ENCODE measurements around the gene IGSF21.

IGSF21 gene

DNA sequence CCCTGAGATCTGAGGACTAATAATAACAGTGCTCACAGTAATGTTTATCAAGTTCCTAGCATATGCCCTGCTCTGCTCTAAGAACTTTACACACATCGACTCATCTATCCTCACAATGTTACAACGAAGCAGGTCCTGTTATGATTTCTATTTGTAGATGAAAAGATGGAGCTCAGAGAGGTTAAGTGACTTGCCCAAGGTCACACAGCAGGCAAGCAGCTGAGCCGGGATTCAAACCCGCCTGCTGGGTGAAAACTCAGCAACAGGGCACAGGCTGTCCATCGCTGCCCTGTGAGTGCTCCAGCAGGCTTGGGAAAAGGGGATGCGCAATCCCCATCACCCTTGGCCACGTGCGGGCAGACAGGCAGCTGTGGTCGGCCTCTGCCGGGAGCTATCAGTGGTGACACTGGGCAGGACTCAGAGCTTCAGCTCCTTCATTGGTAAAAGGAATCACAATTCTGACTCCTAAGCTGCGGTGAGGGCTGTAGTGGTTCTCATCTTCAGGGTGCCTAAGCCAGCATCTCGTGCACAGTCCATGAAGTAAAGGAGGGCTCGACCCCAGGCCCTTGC, 199.8 kb downstream of the IGSF21 start:
- Histone ChIP-seq H3K27me3 (replicated peaks; ENCODE audit: insufficient read depth, low read length) (peaks cover 87% of the 10 kb centered on the region), H3K4me2 (ENCODE audit: low read depth, low read length) (no peak overlapping the region), H3K79me2 (ENCODE audit: low read length) (no peaks in the 10 kb centered on the region), H3K36me3 (replicated peaks; ENCODE audit: insufficient read depth, low read length) (no peaks in the 10 kb centered on the region), H3K4me3 (ENCODE audit: low read length) (no peak overlapping the region), H4K20me1 (ENCODE audit: insufficient read depth, low read length) (no peaks in the 10 kb centered on the region), H3K27ac (ENCODE audit: low read length) (no peak overlapping the region), H3K9me2 (replicated peaks; ENCODE audit: insufficient read depth, low read length) (no peaks in the 10 kb centered on the region), H3K9ac (ENCODE audit: low read length) (no peak overlapping the region), H3K9me3 (replicated peaks; ENCODE audit: insufficient read depth, low read length) (no peaks in the 10 kb centered on the region), H3F3A (ENCODE audit: insufficient read depth, low read length) (no peaks in the 10 kb centered on the region), H3K4me1 (ENCODE audit: low read length) (no peaks in the 10 kb centered on the region), H2AFZ (ENCODE audit: low read length) (no peak overlapping the region)
- no peak for DNase-seq
- TF ChIP-seq, protein P1, sequence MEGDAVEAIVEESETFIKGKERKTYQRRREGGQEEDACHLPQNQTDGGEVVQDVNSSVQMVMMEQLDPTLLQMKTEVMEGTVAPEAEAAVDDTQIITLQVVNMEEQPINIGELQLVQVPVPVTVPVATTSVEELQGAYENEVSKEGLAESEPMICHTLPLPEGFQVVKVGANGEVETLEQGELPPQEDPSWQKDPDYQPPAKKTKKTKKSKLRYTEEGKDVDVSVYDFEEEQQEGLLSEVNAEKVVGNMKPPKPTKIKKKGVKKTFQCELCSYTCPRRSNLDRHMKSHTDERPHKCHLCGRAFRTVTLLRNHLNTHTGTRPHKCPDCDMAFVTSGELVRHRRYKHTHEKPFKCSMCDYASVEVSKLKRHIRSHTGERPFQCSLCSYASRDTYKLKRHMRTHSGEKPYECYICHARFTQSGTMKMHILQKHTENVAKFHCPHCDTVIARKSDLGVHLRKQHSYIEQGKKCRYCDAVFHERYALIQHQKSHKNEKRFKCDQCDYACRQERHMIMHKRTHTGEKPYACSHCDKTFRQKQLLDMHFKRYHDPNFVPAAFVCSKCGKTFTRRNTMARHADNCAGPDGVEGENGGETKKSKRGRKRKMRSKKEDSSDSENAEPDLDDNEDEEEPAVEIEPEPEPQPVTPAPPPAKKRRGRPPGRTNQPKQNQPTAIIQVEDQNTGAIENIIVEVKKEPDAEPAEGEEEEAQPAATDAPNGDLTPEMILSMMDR (IDR thresholded peaks at IDR 0.05; ENCODE audit: low read length), result no peak
- TF ChIP-seq EZH2 (optimal IDR thresholded peaks at IDR 0.05; ENCODE audit: low read depth, low read length) (no peak), EZH2phosphoT487 (IDR thresholded peaks at IDR 0.05; ENCODE audit: low read length) (no peak)

DNA sequence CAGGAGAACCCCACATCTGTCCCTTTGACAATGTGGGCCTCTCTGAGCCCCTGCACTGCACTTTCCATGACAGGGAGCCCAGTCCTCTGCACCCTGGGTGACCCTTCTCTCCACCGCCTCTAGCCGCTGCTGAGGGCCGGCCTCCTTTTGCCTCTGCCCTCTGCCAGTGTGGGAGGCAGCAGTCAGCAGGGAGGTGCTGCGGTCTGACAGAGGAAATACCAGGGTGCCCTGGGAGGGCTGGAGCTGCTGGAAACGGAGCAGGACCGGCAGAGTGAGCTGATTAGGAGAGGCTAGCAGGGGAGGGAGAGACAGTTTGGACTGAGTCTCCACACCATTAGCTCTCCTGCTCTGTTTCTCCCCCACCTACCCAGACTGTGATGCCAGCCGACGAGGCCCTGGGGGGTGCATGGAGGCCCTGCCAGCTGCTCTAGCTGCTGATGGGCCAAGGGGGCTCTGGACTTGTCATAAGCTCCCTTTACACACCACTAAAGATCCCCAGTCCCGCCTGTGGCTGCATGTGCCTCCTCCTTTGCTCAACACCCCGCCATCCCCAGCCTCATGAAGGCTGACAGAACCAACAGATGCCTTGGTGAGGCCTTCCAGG, 202.1 kb downstream of the IGSF21 start:
- Histone ChIP-seq H2AFZ (ENCODE audit: low read length) (no peak overlapping the region), H3K36me3 (replicated peaks; ENCODE audit: insufficient read depth, low read length) (no peaks in the 10 kb centered on the region), H3K4me1 (ENCODE audit: low read length) (no peaks in the 10 kb centered on the region), H4K20me1 (ENCODE audit: insufficient read depth, low read length) (no peaks in the 10 kb centered on the region), H3K27ac (ENCODE audit: low read length) (no peak overlapping the region), H3K9me2 (replicated peaks; ENCODE audit: insufficient read depth, low read length) (no peaks in the 10 kb centered on the region), H3K79me2 (ENCODE audit: low read length) (no peaks in the 10 kb centered on the region), H3K27me3 (replicated peaks; ENCODE audit: insufficient read depth, low read length) (peaks cover 91% of the 10 kb centered on the region), H3K9me3 (replicated peaks; ENCODE audit: insufficient read depth, low read length) (no peaks in the 10 kb centered on the region), H3K4me3 (ENCODE audit: low read length) (no peak overlapping the region), H3F3A (ENCODE audit: insufficient read depth, low read length) (no peaks in the 10 kb centered on the region), H3K4me2 (ENCODE audit: low read depth, low read length) (no peak overlapping the region), H3K9ac (ENCODE audit: low read length) (no peak overlapping the region)
- DNase-seq, result no peak
- TF ChIP-seq EZH2 (optimal IDR thresholded peaks at IDR 0.05; ENCODE audit: low read depth, low read length) (no peak), EZH2phosphoT487 (IDR thresholded peaks at IDR 0.05; ENCODE audit: low read length) (no peak)
- TF ChIP-seq, protein P1 (IDR thresholded peaks at IDR 0.05; ENCODE audit: low read length), result no peak

DNA sequence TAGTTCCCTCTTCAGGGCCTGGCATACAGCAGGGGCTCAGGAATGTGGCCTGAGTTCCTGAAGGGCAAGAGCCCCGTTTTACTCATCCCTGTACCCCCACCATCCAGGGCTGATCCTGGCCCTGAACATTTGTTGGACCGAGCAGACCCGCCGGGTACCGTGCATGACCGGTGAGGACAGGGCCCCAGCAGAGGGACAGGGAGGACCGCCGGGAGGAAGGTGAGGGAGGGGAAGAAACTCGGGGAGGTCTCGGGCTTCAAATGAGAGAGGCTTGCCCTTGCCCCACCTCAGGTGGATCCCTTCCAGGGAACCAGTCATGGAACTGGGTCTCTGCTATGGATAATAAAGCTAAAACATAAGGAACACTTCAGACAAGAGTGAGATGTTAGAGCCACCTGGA, 205.4 kb downstream of the IGSF21 start:
- no peaks in the 10 kb centered on the region for H3K79me2 ChIP-seq (ENCODE audit: low read length)
- no peaks in the 10 kb centered on the region for H3K9me3 ChIP-seq (replicated peaks; ENCODE audit: insufficient read depth, low read length)
- H3K36me3 ChIP-seq (replicated peaks; ENCODE audit: insufficient read depth, low read length), result no peaks in the 10 kb centered on the region
- H3K4me1 ChIP-seq (ENCODE audit: low read length), result no peaks in the 10 kb centered on the region
- H3K4me3 ChIP-seq (ENCODE audit: low read length), result no peak overlapping the region
- DNase-seq, result no peak
- H4K20me1 ChIP-seq (ENCODE audit: insufficient read depth, low read length), result no peaks in the 10 kb centered on the region
- H2AFZ ChIP-seq (ENCODE audit: low read length), result no peak overlapping the region
- H3K9ac ChIP-seq (ENCODE audit: low read length), result no peak overlapping the region
- peaks cover 79% of the 10 kb centered on the region for H3K27me3 ChIP-seq (replicated peaks; ENCODE audit: insufficient read depth, low read length)
- H3K9me2 ChIP-seq (replicated peaks; ENCODE audit: insufficient read depth, low read length), result no peaks in the 10 kb centered on the region
- H3F3A ChIP-seq (ENCODE audit: insufficient read depth, low read length), result no peaks in the 10 kb centered on the region
- TF ChIP-seq EZH2 (optimal IDR thresholded peaks at IDR 0.05; ENCODE audit: low read depth, low read length) (no peak), EZH2phosphoT487 (IDR thresholded peaks at IDR 0.05; ENCODE audit: low read length) (no peak)
- TF ChIP-seq, protein P1 (IDR thresholded peaks at IDR 0.05; ENCODE audit: low read length), result no peak
- H3K4me2 ChIP-seq (ENCODE audit: low read depth, low read length), result no peak overlapping the region
- H3K27ac ChIP-seq (ENCODE audit: low read length), result no peak overlapping the region
